SU-DHL-6 (cell line): ENCODE results near the gene IFI16.

Experiments
- H2AFZ ChIP-seq: fragments of 200-600 bp; sonication (generic); 2 replicates; pipeline ENCODE4 v1.6.1; 2014; ENCODE audit warnings: low read depth, mild to moderate bottlenecking, moderate library complexity, mixed read lengths, antibody characterized with exemption, low read length; ENCODE audit not compliant: severe bottlenecking
- H3F3A ChIP-seq: fragments of 200-600 bp; shearing (Covaris generic); 2 replicates; pipeline ENCODE4 v1.6.0; 2016; ENCODE audit warnings: antibody characterized with exemption, mild to moderate bottlenecking; ENCODE audit not compliant: insufficient read depth
- H3K27ac ChIP-seq: fragments of 200-600 bp; sonication (generic); 2 replicates; pipeline ENCODE4 v1.5.1; 2016; ENCODE audit warnings: low read depth, mild to moderate bottlenecking, low read length, moderate library complexity, mixed read lengths
- H3K27me3 ChIP-seq: fragments of 200-600 bp; sonication (generic), shearing (Covaris generic); 2 replicates; pipeline ENCODE4 v1.6.0; 2014; ENCODE audit warnings: mild to moderate bottlenecking, low read length
- H3K36me3 ChIP-seq: fragments of 200-600 bp; sonication (generic); 2 replicates; pipeline ENCODE4 v1.6.1; 2014; ENCODE audit warnings: mild to moderate bottlenecking, low read length, mixed read lengths
- H3K4me2 ChIP-seq: fragments of 300-600, 200-600 bp; shearing (Covaris generic), sonication (generic); 2 replicates; pipeline ENCODE4 v1.6.0; 2014; ENCODE audit warnings: low read length, low read depth, mild to moderate bottlenecking; ENCODE audit not compliant: poor library complexity, severe bottlenecking
- H3K4me3 ChIP-seq: fragments of 200-600 bp; sonication (generic); 2 replicates; pipeline ENCODE4 v1.5.1; 2014; ENCODE audit warnings: antibody characterized with exemption, low read length, mild to moderate bottlenecking, mixed read lengths; ENCODE audit not compliant: insufficient read depth, poor library complexity, severe bottlenecking
- H3K79me2 ChIP-seq: fragments of 200-600 bp; sonication (generic); 2 replicates; pipeline ENCODE4 v1.6.1; 2014; ENCODE audit warnings: mild to moderate bottlenecking, low read length, moderate library complexity; ENCODE audit not compliant: insufficient read depth
- H3K9ac ChIP-seq: fragments of 200-600 bp; sonication (generic); 2 replicates; pipeline ENCODE4 v1.7.0; 2014; ENCODE audit warnings: mild to moderate bottlenecking, low read length
- H3K9me2 ChIP-seq: fragments of 200-600 bp; sonication (generic); replicated peaks from 2 replicates; pipeline ENCODE4 v1.6.1; 2014; ENCODE audit warnings: low read length; ENCODE audit not compliant: insufficient read depth
- H3K9me3 ChIP-seq: fragments of 200-600 bp; sonication (generic); 2 replicates; pipeline ENCODE4 v1.6.1; 2014; ENCODE audit warnings: low read length, mixed read lengths; ENCODE audit not compliant: insufficient read depth
- H4K20me1 ChIP-seq: fragments of 200-600 bp; sonication (generic); 2 replicates; pipeline ENCODE4 v1.6.1; 2014; ENCODE audit warnings: low read depth, mild to moderate bottlenecking, antibody characterized with exemption, low read length, moderate library complexity, mixed read lengths
- EZH2phosphoT487 ChIP-seq: fragments of 200-600 bp; sonication (generic), shearing (Covaris generic); conservative IDR thresholded peaks from 2 replicates; pipeline ENCODE4 v1.6.1; 2018; ENCODE audit warnings: mild to moderate bottlenecking, antibody characterized with exemption, low read length, moderate library complexity, mixed read lengths
- TF ChIP-seq, protein P1 (sequence below): fragments of 200-600 bp; sonication (generic); IDR thresholded peaks from one replicate; pipeline ENCODE4 v1.5.1; 2017; ENCODE audit warnings: antibody characterized with exemption, mild to moderate bottlenecking, low read length, moderate library complexity; ENCODE audit not compliant: insufficient read depth, poor library complexity, severe bottlenecking

Gene IFI16

GRCh38 chr1:159088546-159089183, 79.0 kb downstream of the IFI16 start:
- Histone ChIP-seq H3K9ac (no peak overlapping the region), H3K27ac (no peak overlapping the region), H4K20me1 (no peaks in the 10 kb centered on the region), H3K9me2 (no peaks in the 10 kb centered on the region), H3K4me2 (no peak overlapping the region), H2AFZ (no peak overlapping the region), H3K9me3 (no peaks in the 10 kb centered on the region), H3K4me3 (no peak overlapping the region), H3K27me3 (no peaks in the 10 kb centered on the region), H3K79me2 (no peaks in the 10 kb centered on the region), H3K36me3 (no peaks in the 10 kb centered on the region), H3F3A (no peaks in the 10 kb centered on the region)
- TF ChIP-seq, protein P1, sequence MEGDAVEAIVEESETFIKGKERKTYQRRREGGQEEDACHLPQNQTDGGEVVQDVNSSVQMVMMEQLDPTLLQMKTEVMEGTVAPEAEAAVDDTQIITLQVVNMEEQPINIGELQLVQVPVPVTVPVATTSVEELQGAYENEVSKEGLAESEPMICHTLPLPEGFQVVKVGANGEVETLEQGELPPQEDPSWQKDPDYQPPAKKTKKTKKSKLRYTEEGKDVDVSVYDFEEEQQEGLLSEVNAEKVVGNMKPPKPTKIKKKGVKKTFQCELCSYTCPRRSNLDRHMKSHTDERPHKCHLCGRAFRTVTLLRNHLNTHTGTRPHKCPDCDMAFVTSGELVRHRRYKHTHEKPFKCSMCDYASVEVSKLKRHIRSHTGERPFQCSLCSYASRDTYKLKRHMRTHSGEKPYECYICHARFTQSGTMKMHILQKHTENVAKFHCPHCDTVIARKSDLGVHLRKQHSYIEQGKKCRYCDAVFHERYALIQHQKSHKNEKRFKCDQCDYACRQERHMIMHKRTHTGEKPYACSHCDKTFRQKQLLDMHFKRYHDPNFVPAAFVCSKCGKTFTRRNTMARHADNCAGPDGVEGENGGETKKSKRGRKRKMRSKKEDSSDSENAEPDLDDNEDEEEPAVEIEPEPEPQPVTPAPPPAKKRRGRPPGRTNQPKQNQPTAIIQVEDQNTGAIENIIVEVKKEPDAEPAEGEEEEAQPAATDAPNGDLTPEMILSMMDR: no peak
- no peak for TF ChIP-seq EZH2phosphoT487

DNA sequence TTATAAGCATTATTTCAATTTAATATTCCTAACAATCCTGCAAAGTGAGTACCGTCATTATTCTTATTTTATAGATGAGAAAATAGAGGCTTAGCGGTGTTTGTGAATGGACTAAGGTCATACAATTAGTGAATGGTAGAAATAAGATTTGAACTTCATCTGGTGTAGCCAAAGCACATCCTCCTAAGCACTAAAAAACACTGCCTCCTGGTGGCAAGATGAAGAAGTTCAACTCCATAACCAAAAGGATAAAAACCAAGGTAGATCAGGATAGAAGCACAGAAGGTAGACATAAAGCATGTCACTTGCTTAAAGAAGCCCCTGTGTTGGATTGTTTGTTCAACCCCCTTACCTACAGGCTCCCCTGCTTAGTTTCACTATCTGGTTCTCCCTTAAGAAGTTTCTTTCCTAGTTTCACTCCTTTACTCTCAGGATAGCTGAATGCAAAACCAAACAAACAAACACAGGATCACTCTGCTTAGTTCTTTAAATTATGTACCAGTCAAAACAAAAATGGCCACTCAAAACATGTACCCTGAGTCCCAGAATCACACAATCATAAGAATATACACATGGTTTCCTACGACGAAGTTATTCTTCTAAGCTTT, 79.6 kb downstream of the IFI16 start:
- Histone ChIP-seq H2AFZ (no peak overlapping the region), H3K9ac (no peak overlapping the region), H3K4me3 (no peak overlapping the region), H3K9me2 (no peaks in the 10 kb centered on the region), H3F3A (no peaks in the 10 kb centered on the region), H3K4me2 (no peak overlapping the region), H3K27me3 (no peaks in the 10 kb centered on the region), H3K79me2 (no peaks in the 10 kb centered on the region), H3K9me3 (no peaks in the 10 kb centered on the region), H3K36me3 (no peaks in the 10 kb centered on the region), H3K27ac (no peak overlapping the region), H4K20me1 (no peaks in the 10 kb centered on the region)
- TF ChIP-seq, protein P1: peak; percentile 65
- TF ChIP-seq EZH2phosphoT487: no peak

- H3K9me2 ChIP-seq: no peaks in the 10 kb centered on the region
- H3K27ac ChIP-seq: no peak overlapping the region
- no peaks in the 10 kb centered on the region for H3K27me3 ChIP-seq
- H3K4me3 ChIP-seq: no peak overlapping the region
- H4K20me1 ChIP-seq: no peaks in the 10 kb centered on the region
- no peak for TF ChIP-seq EZH2phosphoT487
- TF ChIP-seq, protein P1: no peak
- no peak overlapping the region for H3K9ac ChIP-seq
- no peaks in the 10 kb centered on the region for H3F3A ChIP-seq
- H3K9me3 ChIP-seq: no peaks in the 10 kb centered on the region
- H2AFZ ChIP-seq: no peak overlapping the region
- H3K79me2 ChIP-seq: no peaks in the 10 kb centered on the region
- H3K36me3 ChIP-seq: no peaks in the 10 kb centered on the region
- no peak overlapping the region for H3K4me2 ChIP-seq
These were observed 80.8 kb downstream of the IFI16 start for GRCh38 chr1:159090286-159091179.
